Neural crest cell (in vitro differentiated cells): ENCODE data around the gene PPP1R7. TPM values are rescaled to one million over a fixed set of nuclear protein-coding genes. Genes with fewer than 3 reads are reported as not detected.

Experiments used
- DNase-seq: peaks from one replicate; pipeline ENCODE4 v3.0.0; 2021; ENCODE audit warnings: low read depth, mixed read lengths, low spot score
- H3K27ac Mint-ChIP-seq: one replicate; pipeline ENCODE4 v1.8.0; 2021; ENCODE audit warnings: mild to moderate bottlenecking, mixed read lengths; ENCODE audit not compliant: unreplicated experiment
- H3K27me3 Mint-ChIP-seq: 2 replicates; pipeline ENCODE4 v1.8.0; 2021; ENCODE audit warnings: low read depth, mild to moderate bottlenecking, mixed read lengths
- H3K36me3 Mint-ChIP-seq: 2 replicates; pipeline ENCODE4 v1.8.0; 2021; ENCODE audit warnings: low read depth, mild to moderate bottlenecking, mixed read lengths
- H3K4me1 Mint-ChIP-seq: 2 replicates; pipeline ENCODE4 v1.8.0; 2021; ENCODE audit warnings: mixed read lengths
- H3K4me3 Mint-ChIP-seq: one replicate; pipeline ENCODE4 v1.8.0; 2021; ENCODE audit warnings: mild to moderate bottlenecking, mixed read lengths
- H3K9me3 Mint-ChIP-seq: 2 replicates; pipeline ENCODE4 v1.8.0; 2021; ENCODE audit warnings: mixed read lengths
- CTCF ChIP-seq: fragments of 200-600 bp; sonication (generic); conservative IDR thresholded peaks from 2 replicates; pipeline ENCODE4 v1.5.0; 2021; ENCODE audit warnings: antibody characterized with exemption, mild to moderate bottlenecking
- total RNA-seq: library from RNA; stranded (reverse); gene quantifications from 2 replicates; pipeline ENCODE4 v1.2.1, GENCODE V29; 2021

The PPP1R7 gene
- total RNA-seq, 1 donor from 2014 or later: 53.2 TPM

GRCh38 chr2:241182126-241182525 lies 31.9 kb downstream of the PPP1R7 start:
- DNase-seq: no peak
- TF ChIP-seq CTCF: no peak
- Mint-ChIP-seq H3K4me1 (no peaks in the 10 kb centered on the region), H3K27me3 (no peaks in the 10 kb centered on the region), H3K27ac (no peak overlapping the region), H3K36me3 (no peaks in the 10 kb centered on the region), H3K9me3 (no peaks in the 10 kb centered on the region), H3K4me3 (no peak overlapping the region)

GRCh38 chr2:241182531-241183133 lies 32.4 kb downstream of the PPP1R7 start:
- no peak overlapping the region for H3K27ac Mint-ChIP-seq
- no peak for DNase-seq

GRCh38 chr2:241183221-241183620 lies 33.0 kb downstream of the PPP1R7 start:
- no peak for DNase-seq
- Mint-ChIP-seq H3K9me3 (no peaks in the 10 kb centered on the region), H3K27me3 (no peaks in the 10 kb centered on the region), H3K36me3 (no peaks in the 10 kb centered on the region), H3K4me3 (no peak overlapping the region), H3K4me1 (no peaks in the 10 kb centered on the region), H3K27ac (no peak overlapping the region)
- TF ChIP-seq CTCF: no peak

More at GRCh38 chr2:241182531-241183133, 32.4 kb downstream of the PPP1R7 start:
- Mint-ChIP-seq H3K9me3 (no peaks in the 10 kb centered on the region), H3K4me1 (no peaks in the 10 kb centered on the region), H3K36me3 (no peaks in the 10 kb centered on the region), H3K27me3 (no peaks in the 10 kb centered on the region), H3K4me3 (no peak overlapping the region)
- no peak for TF ChIP-seq CTCF

GRCh38 chr2:241184901-241185300 lies 34.6 kb downstream of the PPP1R7 start:
- H3K27ac Mint-ChIP-seq: no peak overlapping the region
- no peak for DNase-seq
- no peak for TF ChIP-seq CTCF
- no peaks in the 10 kb centered on the region for H3K4me1 Mint-ChIP-seq
- H3K4me3 Mint-ChIP-seq: no peak overlapping the region
- no peaks in the 10 kb centered on the region for H3K36me3 Mint-ChIP-seq
- H3K27me3 Mint-ChIP-seq: no peaks in the 10 kb centered on the region
- no peaks in the 10 kb centered on the region for H3K9me3 Mint-ChIP-seq

- H3K27ac Mint-ChIP-seq: no peak overlapping the region
- no peak for TF ChIP-seq CTCF
- no peak for DNase-seq
- no peaks in the 10 kb centered on the region for H3K9me3 Mint-ChIP-seq
- no peaks in the 10 kb centered on the region for H3K36me3 Mint-ChIP-seq
- no peak overlapping the region for H3K4me3 Mint-ChIP-seq
- no peaks in the 10 kb centered on the region for H3K27me3 Mint-ChIP-seq
- no peaks in the 10 kb centered on the region for H3K4me1 Mint-ChIP-seq
These were observed 35.7 kb downstream of the PPP1R7 start for GRCh38 chr2:241185961-241186360.
